NCI-H1092 (cell line): ENCODE measurements around the gene AOPEP.
"Not testable (repeated sequence)": the region's sequence is repeated elsewhere in the genome, so short reads cannot be mapped to it uniquely, and the experiment has no call there.

Source experiments
- DNase-seq: peaks from one replicate; lab custom pipeline; 2025; lab: John Stamatoyannopoulos, UW

AOPEP gene

DNA sequence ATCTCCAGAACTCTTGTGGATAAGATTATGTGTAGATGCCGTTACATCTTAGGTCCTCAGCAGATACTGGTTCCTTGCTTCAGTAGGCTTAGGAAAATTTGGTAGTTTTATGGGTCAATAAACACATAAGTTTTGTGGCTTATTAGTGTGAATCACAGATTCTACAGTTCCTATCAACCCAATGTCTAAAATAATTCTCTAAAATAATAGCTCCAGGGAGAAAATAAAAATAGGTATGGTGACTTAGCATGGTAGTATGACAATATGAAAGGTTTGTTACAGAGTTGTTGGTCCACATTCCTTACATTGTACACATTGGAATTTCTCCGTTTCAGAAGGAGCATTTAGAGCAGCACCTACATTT is 91.7 kb downstream of the AOPEP start:
- DNase-seq = no peak

DNA sequence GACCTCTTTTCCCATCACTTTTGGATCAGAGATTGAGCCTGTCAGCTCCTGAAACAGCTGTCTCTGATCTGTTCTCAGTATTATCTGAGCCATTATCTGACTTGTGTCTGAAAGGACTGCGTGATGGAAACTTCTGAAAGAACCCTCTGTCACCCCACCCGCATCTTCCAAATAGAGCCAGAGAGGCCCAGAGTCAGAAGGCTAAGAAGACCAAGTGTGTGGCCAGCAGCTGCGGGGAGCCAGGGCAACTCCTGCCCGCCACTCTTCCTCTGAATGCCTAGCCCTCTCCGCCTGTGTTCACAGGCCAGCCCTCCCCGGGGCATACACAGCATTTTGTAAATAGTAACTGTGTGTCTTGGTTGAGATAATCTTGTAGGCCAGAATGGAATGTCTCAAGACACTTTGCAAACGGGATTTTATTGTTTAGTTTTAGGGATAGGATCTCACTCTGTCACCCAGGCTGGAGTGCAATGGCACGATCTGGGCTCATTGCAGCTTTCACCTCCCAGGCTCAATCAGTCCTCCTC is 92.7 kb downstream of the AOPEP start:
- DNase-seq = no peak

DNA sequence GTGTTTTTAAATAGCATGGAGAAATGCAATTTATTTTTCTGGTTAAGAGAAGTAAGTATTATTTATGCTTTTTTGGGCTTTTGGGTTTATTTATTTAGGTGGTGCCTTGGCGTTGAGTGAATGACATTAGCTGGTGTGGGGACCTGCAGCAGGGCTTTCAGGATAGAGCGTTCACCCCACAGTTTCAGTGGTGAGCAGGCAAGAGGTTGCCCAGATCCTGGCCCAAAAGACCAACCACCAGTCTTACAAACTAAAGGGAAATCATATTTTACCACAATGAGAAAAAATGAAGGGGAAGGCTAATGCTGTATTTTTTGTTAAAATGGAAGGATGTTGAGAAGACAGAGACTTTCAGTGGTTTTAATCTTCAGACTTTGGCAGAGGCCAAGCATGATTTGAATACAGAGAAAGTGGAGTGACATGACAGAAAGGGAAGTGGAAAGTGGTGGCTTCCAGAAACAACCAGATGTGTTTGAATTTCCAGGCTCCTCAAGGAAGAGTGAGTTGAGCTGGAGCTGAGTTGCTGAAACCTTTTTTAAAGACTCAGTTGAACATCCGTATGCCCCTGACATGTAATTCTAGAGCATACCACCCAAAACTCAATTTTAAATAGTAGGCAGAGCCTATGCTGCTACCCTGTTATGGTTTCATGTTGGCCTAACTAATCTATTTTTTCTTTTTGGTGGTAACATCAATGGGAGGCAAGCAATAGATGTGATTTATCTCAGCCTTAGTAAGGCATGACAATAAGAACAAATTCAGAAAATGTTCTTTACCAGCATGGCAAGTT is 94.8 kb downstream of the AOPEP start:
- no peak for DNase-seq

DNA sequence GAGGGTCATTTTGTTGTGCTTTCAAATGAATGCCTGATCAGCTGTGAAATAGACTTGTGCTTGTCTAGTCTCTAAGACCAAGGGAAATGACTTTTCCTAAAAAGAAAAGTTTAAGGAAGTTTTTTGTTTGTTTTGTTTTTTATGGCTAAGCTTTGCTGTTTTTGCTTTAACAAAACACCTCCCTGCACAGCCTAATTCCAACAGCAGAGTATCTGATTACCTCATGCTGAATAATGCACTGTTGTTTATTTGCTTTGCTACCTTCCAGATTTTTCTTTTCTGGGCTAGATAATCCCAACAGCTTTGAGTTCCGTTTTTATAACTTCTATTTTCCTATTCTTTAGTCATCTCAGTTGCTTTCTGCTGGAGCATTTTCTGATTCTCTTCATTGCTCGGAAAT is 95.8 kb downstream of the AOPEP start:
- DNase-seq = no peak

DNA sequence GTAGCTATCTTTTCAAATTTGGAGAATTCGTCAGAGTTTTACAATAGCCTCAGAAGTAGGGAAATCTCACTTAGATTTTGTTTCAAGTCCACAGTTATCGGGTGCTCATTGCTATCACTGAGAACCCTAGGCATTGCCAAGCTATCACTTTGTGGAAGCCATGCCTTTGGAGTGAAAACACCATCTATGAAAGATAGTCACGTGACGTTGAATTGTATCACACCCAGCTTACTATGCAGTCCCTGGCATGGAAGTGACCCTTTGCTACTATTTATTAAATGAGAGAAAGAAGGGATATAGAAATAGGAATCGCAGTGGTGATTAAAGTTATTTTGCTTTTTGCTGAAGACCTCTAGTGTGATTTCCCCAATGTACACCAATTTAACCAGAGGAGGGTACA is 97.2 kb downstream of the AOPEP start:
- DNase-seq = no peak

DNA sequence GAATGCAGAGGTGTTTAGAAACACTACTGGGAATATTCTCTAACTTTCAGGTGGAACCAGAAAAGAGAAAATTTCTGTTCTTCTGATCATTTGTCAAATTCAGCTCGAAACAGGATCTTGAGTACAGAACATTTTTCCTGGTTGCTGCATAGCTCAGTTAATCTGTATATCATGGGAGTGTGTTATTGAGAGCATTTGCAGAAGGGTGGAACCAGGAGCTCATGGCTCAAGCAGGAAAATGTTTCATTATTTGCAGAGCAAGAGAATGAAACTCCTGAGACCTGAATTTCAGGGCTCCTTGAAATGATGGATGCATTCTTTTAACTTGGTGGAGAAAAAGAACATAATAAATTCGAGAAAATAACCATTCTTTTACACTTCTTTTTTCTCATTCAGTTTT is 97.9 kb downstream of the AOPEP start:
- DNase-seq = no peak

DNA sequence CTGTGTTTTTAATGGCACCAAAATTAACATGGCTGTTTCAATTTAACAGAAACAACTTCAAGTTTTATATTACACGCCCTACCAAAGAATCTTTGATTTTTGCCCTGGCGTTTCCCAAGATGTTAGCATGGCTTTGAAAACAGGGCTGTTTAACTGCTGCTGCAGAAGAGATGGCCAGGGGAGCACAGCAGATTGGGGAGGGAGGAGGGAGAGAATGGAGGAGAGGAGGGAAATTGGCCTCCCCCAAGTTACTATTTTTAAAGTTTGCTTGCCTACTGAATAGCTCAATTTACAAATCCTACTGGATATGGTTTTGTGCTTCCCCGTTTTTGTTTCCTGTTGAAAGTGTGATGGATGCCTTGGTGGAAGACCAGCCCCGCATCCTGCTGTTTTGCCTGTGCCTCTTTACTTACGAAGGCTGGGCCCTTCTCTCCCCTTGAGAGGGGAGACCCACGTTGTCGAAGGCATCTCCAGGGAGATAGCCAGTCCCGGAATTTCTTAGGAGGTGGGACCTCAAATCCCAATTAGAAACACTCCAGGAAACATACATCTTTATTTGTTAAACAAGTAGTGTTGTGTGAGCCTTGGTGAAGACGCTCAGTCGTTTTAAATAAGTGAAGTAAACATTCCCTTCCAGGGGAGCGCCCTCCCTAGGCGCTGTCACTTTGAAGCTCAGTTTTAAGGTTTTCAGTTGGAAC is 98.6 kb downstream of the AOPEP start:
- DNase-seq = no peak

DNA sequence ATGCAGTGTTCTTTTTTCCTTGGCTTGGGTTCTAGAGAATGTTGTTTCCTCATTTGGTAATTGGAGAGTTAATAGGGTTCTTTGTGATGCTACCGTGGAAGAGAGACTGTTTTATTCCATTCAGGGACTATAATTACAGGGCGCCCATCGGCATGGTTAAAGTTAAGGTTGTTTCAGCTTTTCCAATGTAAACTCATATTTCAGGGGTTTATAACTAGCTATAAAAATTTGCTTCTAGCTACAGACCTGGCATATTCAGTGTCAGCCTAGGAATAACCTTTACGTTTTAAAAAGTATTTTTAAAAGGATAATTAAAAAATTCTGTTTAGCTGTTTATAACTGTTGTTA is 99.1 kb downstream of the AOPEP start:
- no peak for DNase-seq

DNA sequence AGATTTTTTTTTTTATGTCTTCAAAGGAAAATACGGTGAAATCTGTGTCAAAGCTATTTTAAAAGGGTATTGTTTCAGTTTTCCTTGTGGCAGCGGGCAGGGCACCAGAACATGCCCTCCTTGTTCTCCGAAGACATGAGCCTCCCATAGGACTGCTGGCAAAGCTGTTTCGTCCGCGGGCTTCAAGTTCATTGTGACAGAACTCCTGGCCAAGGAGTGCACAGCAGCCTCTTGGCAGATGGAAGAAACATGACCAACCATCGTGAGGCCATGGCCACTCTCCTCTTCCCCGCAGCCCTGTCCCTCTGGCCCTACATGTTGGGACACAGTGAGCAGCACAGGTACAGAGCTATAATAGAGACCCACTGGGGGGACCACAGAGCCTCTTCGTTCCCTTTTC is 99.5 kb downstream of the AOPEP start:
- no peak for DNase-seq

DNA sequence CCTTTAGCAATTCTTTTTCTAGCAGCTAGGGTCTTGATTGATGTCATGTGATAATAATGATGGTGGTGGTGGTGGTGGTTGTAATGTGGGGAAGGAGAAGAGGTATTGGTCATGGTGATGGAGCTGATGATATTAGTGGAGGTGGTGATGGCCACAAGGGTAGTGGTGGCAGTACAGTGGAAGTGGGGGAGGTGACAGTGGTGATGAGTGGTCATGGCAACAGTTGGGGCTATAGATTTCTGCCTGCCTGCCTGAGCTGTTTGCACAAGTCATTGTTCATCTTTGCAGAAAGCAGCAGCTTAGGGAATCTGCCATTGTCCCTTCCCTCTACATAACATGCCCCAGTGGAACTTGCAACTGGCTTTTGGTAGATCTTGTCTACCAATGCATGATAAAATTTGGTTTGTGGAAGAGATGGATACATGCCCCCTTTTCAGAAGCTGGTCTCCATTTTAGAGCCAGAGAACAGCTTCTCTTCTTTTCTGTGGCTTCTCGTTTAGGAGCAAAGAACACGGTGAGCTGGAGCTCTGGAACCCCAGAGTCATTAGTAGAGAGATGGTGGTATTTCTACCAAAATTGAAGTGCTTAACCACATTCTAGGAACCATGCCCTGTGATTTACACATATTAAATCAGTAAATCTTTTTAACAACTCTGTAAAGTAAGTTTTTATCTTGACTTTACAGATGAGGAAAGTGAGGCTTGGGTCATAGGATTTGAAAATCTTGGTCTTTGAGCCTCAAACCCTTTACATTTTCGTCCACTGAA is 100.3 kb downstream of the AOPEP start:
- DNase-seq = no peak

DNA sequence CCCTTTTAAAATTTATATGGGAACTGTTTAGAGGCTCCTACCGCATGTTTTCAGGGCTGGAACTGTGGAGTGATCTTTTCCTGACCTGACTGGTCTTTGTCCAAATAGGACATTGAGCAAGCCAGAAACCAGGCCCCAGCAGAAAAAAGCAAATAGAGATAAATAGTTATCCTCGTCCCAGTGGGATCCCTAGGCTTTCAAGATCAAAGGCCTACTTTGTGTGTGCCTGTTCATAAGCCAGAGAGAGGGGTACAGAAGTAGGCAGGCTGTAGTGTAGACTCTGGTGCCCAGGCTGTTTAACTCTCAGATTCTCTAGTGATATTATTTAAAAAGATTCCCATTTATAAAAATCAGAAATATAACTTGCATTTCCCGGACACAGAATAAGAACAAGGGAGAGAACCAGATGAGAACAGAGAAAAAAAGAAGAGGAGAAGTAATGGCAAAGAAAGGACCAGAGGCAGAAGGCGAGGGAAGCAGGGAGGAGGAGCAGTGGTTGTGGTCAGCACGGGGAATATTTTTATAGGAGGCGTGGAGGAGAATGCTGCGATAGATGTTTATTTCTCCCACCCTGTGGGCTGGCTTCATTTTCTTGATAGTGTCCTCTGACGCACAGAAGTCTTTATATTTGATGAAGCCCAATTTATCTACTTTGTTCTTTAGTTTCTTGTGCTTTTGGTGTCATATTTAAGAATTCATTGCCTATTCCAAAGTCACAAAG is 101.2 kb downstream of the AOPEP start:
- no peak for DNase-seq

DNA sequence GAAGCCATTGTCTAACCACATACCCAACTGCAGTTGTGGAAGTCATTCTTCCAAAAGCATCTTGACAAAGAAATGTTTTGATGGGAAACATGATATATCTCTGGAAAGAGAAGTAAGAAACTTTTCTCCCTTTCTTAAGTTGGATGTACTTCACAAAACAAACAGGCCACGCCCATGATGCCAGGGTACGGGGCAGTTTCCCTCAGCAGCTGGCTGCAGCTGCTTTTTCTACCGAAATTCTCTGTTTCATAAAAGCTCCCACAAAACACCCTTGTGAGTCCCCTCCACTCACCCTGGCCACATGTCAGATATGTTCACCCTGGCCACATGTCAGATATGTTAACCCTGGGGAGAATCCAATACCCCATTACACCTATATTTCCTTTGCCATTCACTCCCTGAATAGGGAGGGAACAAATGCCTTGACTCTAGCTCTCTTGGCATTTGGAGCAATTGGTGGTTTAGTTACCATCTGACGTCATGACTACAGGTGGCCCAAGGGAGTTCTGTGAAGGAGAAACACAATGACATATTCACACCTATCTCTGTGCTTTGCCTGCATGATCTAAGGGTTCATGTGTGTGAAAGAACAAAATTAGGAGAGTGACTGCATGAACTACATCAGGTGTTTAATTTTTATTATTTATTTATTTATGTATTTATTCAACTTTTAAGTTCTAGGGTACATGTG is 103.0 kb downstream of the AOPEP start:
- no peak for DNase-seq

DNA sequence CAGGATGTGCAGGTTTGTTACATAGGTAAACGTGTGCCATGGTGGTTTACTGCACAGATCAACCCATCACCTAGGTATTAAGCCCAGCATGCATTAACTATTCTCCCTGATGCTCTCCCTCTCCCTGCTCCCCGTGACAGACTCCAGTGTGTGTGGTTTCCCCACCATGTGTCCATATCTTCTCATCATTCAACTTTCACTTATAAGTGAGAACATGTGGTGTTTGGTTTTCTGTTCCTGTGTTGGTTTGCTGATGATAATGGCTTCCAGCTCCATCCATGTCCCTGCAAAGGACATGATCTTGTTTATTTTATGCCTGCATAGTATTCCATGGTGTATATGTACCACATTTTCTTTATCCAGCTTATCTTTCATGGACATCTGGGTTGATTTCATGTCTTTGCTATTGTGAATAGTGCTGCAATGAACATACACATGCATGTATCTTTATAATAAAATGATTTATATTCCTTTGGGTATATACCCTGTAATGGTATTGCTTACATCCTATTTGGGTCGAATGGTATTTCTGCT is 103.6 kb downstream of the AOPEP start:
- DNase-seq = not testable (repeated sequence)

DNA sequence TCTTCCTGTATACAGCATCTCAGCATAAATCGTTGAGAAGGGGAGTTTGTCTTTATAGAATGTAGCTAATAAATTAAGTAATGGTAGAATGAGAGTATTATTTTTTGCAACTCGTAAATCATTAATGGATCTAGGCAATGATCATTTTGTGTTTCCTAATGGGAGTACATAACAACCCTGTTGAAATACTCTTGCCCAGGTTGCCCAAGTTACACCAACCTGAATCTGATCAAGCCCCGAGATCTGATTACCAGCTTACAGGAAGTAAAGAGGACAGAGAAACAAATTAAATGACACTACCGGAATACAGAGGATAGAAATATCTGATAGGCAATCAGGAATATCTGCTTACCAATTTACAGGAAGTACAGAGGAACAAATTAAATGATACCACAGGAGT is 107.3 kb downstream of the AOPEP start:
- DNase-seq = no peak

DNA sequence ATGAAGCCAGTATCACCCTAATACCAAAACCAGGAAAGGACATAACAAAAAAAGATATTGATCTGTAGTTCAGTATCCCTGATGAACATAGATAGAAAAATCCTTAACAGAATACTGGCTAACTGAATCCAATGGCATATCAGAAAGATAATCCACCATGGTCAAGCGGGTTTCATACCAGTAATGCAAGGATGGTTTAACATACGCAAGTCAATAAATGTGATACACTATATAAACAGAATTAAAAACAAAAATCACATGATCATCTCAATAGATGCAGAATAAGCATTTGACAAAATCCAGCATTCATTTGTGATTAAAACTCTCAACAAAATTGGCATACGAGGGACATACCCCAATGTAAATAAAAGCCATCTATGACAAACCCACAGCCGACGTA is 110.9 kb downstream of the AOPEP start:
- DNase-seq = no peak

DNA sequence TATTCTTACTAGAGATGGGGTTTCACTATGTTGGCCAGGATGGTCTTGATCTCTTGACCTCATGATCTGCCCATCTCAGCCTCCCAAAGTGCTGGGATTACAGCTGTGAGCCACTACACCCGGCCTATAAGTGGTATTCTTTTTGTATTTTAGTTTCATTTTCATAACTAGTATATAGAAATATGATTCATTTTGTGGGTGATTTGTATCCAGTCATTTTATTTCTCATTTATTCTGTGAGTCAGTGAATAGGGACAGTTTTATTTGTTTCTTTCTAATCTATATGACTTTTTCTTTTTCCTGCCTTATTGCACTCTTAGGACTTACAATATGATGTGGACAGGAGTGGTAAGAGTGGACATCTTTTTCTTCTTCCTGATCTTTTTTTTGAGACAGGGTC is 112.9 kb downstream of the AOPEP start:
- DNase-seq = no peak

DNA sequence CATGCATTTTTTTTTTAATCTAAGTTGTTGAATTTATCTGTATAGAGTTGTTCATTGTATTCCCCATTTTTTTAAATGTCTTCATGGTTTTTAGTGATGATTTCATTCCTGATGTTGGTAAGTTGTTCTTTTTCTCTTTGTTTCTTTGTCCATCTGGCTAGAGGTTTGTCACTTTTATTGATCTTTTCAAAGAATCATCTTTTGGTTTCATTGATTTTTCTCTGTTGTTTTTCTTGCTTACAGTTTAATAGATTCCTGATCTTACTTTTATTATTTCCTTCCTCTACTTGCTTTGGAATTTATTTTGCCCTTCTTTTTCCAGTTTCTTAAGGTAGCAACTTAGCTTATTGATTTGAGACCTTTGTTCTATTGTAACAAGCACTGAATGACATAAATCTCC is 114.2 kb downstream of the AOPEP start:
- no peak for DNase-seq

DNA sequence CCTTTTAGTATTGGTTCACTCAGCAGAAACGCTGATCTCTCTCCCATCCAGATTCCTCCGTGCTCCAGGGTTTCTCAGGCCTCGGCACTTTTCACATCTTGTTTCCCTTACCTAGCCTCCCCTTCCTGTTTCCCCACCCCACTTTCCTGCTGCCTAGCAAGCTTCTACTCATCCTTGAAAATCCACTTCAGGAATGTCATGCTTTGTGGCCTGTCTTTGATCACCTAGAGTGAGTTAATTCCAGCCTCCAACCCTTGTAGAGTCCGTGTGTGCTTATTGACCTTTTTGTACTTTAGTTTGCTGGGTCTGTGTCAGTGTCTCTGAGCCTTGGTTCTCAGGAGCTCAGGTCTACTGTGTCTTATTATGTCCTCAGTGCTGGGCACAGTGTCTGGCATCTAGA is 116.6 kb downstream of the AOPEP start:
- DNase-seq = no peak

DNA sequence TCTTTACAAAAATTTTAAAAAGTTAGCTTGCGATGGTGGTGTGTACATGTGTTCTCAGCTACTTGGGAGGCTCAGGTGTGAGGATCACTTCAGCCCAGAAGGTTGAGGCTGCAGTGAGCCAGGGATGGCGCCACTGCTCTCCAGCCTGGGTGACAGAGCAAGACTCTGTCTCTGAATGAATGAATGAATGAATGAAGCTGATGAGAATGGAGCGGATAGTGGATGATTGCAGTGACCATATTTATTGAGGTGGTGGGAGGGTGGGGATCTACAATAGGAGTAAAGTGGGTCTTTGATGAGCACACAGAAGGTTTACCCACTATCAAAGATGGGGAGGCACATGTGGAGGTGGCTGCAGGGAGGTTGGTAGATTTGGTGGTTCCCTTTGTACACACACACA is 120.2 kb downstream of the AOPEP start:
- DNase-seq = no peak

DNA sequence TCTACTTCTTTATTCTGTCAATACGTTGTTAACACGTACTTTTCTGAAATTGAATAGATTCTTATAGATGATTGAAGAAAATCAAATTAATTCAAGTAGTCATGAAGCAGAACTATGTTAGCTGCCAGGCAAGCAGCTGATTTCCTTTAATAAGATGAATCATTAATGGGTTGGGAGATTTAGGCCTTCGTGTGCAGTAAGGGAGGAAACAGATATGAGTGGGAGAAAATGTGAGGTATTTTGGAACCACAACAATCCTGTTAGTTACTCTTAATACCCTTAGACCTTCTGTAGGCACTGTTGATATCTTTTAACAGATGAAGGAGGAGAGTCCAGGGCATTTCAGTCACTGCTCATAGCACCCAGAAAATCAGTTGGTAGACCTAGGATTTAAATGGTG is 121.0 kb downstream of the AOPEP start:
- DNase-seq = no peak

DNA sequence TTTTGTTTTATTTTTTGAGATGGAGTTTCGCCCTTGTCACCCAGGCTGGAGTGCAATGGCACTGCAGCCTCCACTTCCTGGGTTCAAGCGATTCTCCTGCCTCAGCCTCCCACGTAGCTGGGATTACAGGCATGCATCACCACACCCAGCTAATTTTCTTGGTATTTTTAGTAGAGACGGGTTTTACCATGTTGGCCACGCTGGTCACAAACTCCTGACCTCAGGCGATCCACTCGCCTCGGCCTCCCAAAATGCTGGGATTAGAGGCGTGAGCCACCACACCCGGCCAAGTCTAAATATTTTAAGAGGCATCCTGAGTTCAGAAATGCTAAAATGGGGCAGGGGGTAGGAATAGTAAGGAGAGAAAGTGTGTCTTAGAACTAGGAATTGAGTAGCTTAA is 122.3 kb downstream of the AOPEP start:
- DNase-seq = not testable (repeated sequence)
